Gastroesophageal sphincter (tissue), 4 donors: ENCODE measurements around the gene HPGD. TPM values are rescaled to one million over a fixed set of nuclear protein-coding genes. Genes with fewer than 3 reads are reported as not detected.

Source experiments
- ATAC-seq: fragments of 150-250 bp; one replicate; pipeline ENCODE4 v1.9.1; 2016; ENCODE audit warnings: mild to moderate bottlenecking, moderate library complexity
- H3K27ac ChIP-seq, 4 donors: fragments of 200-600 bp; sonication (generic) in 3 of 4; 1 replicate in 3 of 4; 2 replicates in 1 of 4; pipeline ENCODE4 v1.5.1; 2016 to 2019
- H3K27me3 ChIP-seq: fragments of 200-600 bp; sonication (generic); one replicate; pipeline ENCODE4 v1.5.1; 2019
- H3K36me3 ChIP-seq, 2 donors: fragments of 200-600 bp; sonication (generic); one replicate each; pipeline ENCODE4 v1.5.1; 2019; ENCODE audit warnings: control low read depth in 1 of 2
- H3K4me1 ChIP-seq, 3 donors: fragments of 200-600 bp; sonication (generic); 1 replicate in 2 of 3; 2 replicates in 1 of 3; pipeline ENCODE4 v1.5.1; 2016 to 2019; ENCODE audit warnings: control low read depth in 2 of 3
- H3K4me3 ChIP-seq, 2 donors: fragments of 200-600 bp; sonication (generic); one replicate each; pipeline ENCODE4 v1.5.1; 2019; ENCODE audit warnings: mild to moderate bottlenecking in 1 of 2, moderate library complexity in 1 of 2
- H3K9me3 ChIP-seq, 3 donors: fragments of 200-600 bp; sonication (generic); one replicate each; pipeline ENCODE4 v1.5.1; 2017 to 2019; ENCODE audit warnings: control low read depth in 2 of 3
- EP300 ChIP-seq: sonication (generic); formaldehyde crosslinking; IDR thresholded peaks from one replicate; pipeline ENCODE4 v1.6.1; 2017; ENCODE audit warnings: antibody characterized with exemption, mild to moderate bottlenecking
- POLR2A ChIP-seq, 2 donors: fragments of 450-650 bp; IDR thresholded peaks; one replicate each; pipeline ENCODE4 v1.6.1; 2017; ENCODE audit warnings: antibody characterized with exemption in 2 of 2, mild to moderate bottlenecking in 2 of 2, moderate library complexity in 1 of 2
- POLR2AphosphoS5 ChIP-seq: sonication (generic); formaldehyde crosslinking; IDR thresholded peaks from one replicate; pipeline ENCODE4 v1.6.1; 2017; ENCODE audit warnings: antibody characterized with exemption
- WGBS, 2 donors: methylation state at CpG; one replicate each; pipeline ENCODE4 v1.1.5; 2018; ENCODE audit warnings: low coverage in 1 of 2; 5-methylcytosine and 5-hydroxymethylcytosine counted together
- total RNA-seq, 4 donors: library from RNA; depleted of rRNA; stranded (reverse); fragments of >200 nt; gene quantifications; one replicate each; pipeline ENCODE4 v1.1.0, GENCODE V29; 2016
- TF ChIP-seq, protein P1 (sequence below), 4 experiments: fragments of 200-600 bp in 2 of 4; fragments of 450-650 bp in 2 of 4; sonication (generic) in 1 of 4; IDR thresholded peaks; one replicate each; pipeline ENCODE4 v1.5.1; 2017 to 2019; ENCODE audit warnings: antibody characterized with exemption in 4 of 4, mild to moderate bottlenecking in 2 of 4, moderate library complexity in 2 of 4

Gene HPGD
- total RNA-seq, 4 donors from 2014 or later: 22.6 to 178 (median 40.8) TPM

DNA sequence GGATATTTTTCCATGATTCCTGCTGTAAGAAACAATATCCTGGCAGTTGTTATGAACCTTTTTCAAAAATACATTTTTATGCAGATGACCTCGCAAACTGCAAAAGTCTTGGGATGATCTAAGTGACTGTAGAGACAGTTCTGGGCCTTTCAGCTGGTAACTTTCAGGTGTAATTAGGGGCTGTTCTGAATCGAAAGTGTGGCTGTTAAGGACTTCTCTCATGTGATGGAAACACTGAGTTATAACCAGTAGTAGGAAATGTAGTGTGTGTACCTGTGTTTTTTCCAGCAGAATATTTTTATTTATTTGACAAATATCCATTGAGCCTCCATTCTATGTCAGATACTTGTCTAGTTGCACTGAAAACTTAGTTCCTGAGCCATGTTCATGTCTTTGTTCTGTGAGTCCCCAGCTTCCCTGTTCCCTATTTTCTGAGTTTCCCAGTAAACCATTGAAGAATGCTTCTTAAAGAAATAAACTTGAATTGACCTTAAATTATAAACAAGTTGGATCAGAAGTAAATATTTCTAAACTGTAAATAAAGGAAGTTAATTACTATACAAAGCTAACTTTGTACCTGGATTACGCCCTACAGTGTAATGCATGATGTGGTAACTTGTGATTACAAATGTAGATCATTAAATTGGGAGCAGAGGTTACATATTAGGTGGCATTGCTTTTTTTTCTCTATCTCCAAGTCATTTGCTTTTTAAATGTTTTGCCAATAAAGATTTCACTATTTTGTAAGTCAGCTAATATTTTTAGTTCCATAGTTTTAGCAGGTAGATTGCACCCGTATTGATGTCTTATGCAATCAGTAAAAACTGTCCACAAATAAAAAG lies 33.7 kb upstream of the HPGD start:
- Histone ChIP-seq H3K27me3 (no peaks in the 10 kb centered on the region), H3K4me1 (peaks cover 0 to 6% (median 0%) of the 10 kb centered on the region in 3 donors), H3K9me3 (no peaks in the 10 kb centered on the region), H3K36me3 (no peaks in the 10 kb centered on the region), H3K27ac (no peak overlapping the region), H3K4me3 (no peak overlapping the region)
- no peak for ATAC-seq
- 94% methylated on average over 3 to 4 of the region's 4 CpGs for WGBS, 2 donors
- no peak for TF ChIP-seq POLR2A (IDR thresholded peaks at IDR 0.05)
- TF ChIP-seq POLR2AphosphoS5: no peak
- TF ChIP-seq, protein P1, sequence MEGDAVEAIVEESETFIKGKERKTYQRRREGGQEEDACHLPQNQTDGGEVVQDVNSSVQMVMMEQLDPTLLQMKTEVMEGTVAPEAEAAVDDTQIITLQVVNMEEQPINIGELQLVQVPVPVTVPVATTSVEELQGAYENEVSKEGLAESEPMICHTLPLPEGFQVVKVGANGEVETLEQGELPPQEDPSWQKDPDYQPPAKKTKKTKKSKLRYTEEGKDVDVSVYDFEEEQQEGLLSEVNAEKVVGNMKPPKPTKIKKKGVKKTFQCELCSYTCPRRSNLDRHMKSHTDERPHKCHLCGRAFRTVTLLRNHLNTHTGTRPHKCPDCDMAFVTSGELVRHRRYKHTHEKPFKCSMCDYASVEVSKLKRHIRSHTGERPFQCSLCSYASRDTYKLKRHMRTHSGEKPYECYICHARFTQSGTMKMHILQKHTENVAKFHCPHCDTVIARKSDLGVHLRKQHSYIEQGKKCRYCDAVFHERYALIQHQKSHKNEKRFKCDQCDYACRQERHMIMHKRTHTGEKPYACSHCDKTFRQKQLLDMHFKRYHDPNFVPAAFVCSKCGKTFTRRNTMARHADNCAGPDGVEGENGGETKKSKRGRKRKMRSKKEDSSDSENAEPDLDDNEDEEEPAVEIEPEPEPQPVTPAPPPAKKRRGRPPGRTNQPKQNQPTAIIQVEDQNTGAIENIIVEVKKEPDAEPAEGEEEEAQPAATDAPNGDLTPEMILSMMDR (IDR thresholded peaks at IDR 0.05): no peak
- TF ChIP-seq EP300: no peak

DNA sequence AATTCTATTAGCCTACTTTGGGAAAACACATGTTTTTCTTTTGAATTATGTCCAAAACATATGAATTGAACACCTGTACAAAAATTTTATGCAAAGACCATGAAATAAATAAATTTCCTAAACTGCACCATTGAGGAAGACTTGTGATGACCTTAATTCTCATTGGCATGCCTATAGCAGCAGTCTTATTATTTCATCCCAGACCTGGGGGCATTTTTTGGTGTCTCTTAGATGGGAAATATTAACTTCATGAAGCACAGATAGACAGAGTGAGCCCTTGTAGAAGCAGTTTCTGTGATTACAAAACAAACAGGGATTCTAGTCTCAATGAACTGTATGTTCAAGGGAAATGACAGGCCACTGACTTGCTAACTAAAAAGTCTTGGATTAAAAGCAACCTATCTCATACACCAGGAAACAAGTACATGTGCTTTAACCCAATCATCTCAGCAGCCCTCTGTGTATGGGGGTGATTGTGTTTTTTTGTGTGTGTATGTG lies 32.0 kb upstream of the HPGD start:
- Histone ChIP-seq H3K36me3 (no peaks in the 10 kb centered on the region), H3K4me1 (no peaks in the 10 kb centered on the region), H3K9me3 (no peaks in the 10 kb centered on the region), H3K4me3 (no peak overlapping the region), H3K27ac (no peak overlapping the region), H3K27me3 (no peaks in the 10 kb centered on the region)
- TF ChIP-seq POLR2AphosphoS5: no peak
- no peak for TF ChIP-seq POLR2A (IDR thresholded peaks at IDR 0.05)
- TF ChIP-seq, protein P1 (IDR thresholded peaks at IDR 0.05): no peak
- no peak for TF ChIP-seq EP300
- no peak for ATAC-seq

DNA sequence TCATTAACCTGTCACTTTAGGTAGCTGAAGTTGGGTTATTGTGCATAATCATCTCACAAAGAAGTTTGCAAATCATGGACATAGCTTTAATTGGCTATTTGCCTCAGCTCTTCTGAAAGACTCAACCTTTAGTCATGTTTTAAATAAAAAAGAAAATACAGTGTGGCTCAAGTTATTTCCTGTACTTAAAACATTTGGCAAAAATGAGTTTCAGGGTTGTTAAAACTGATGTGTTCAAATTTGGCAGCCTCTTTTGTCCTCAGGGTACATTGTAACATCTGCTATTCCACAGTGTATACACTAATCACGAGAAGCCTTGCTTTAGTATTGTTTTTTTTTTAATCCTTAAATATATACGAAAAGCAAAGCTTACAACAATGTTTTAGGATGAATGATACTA lies 31.5 kb upstream of the HPGD start:
- Histone ChIP-seq H3K9me3 (no peaks in the 10 kb centered on the region), H3K4me1 (no peaks in the 10 kb centered on the region), H3K27me3 (no peaks in the 10 kb centered on the region), H3K4me3 (no peak overlapping the region), H3K27ac (no peak overlapping the region), H3K36me3 (no peaks in the 10 kb centered on the region)
- TF ChIP-seq POLR2AphosphoS5: no peak
- WGBS, 2 donors: 35 to 71% methylated on average over 2 of the region's 2 CpGs
- ATAC-seq: no peak

DNA sequence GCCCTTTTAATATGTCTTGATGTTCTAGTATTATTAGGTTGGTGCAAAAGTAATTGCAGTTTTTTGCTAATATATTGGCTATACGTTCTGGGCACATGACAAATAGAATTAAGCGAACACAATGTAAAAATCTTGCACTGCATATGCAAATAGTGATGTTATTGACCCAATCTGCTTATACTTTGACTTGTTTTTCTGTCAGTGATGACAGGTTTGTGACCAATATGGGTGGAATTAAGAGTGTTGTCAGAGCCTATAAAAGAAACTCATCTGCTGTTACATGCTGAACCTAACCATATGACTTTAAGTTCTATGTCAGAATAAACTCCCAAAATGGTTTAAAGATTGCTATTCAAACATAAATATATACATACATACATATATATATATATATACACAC lies 30.7 kb upstream of the HPGD start:
- no peak for ATAC-seq
- no peaks in the 10 kb centered on the region for H3K27me3 ChIP-seq
- no peak overlapping the region for H3K27ac ChIP-seq
- no peaks in the 10 kb centered on the region for H3K4me1 ChIP-seq
- no peaks in the 10 kb centered on the region for H3K9me3 ChIP-seq
- TF ChIP-seq POLR2AphosphoS5 (no peak), EP300 (no peak), POLR2A (IDR thresholded peaks at IDR 0.05) (no peak)
- TF ChIP-seq, protein P1 (IDR thresholded peaks at IDR 0.05): no peak
- H3K4me3 ChIP-seq: no peak overlapping the region
- WGBS, 2 donors: 78 to 92% methylated on average over 2 of the region's 2 CpGs
- no peaks in the 10 kb centered on the region for H3K36me3 ChIP-seq

DNA sequence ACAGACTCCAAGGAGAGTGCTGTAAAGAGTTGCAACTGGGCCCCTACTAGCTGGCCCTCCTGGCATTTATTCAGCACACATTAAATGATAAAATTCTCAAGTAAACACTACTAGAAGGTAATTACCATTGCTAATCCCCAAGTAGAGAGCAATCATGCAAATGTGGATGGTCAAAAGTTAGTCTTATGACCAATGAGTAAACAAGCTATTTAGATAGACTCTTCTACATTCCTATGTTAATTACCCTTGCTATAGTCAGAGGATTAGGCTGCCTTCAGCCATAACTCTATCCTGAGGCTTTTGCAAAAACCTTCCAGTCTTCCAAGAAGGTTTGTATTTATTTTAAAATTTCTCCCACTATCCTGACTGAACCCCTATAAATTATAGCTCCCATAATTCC lies 28.3 kb upstream of the HPGD start:
- ATAC-seq: no peak
- H3K27me3 ChIP-seq: no peaks in the 10 kb centered on the region
- no peaks in the 10 kb centered on the region for H3K4me1 ChIP-seq
- H3K36me3 ChIP-seq: no peaks in the 10 kb centered on the region
- H3K9me3 ChIP-seq: no peaks in the 10 kb centered on the region
- TF ChIP-seq POLR2A (IDR thresholded peaks at IDR 0.05) (no peak), POLR2AphosphoS5 (no peak), EP300 (no peak)
- TF ChIP-seq, protein P1 (IDR thresholded peaks at IDR 0.05): no peak
- no peak overlapping the region for H3K27ac ChIP-seq
- H3K4me3 ChIP-seq: no peak overlapping the region
